KBM-7 (cell line): ENCODE measurements around the gene SLC3A2.
A peak's percentile ranks its signal among the peaks of the same experiment; 100 is the strongest.
"Not testable (repeated sequence)": the region's sequence is repeated elsewhere in the genome, so short reads cannot be mapped to it uniquely, and the experiment has no call there.

ENCODE experiments used
- DNase-seq: peaks from one replicate; pipeline ENCODE4 v3.0.0-alpha.2; 2015
- in situ Hi-C: fragments of 300-500 bp; cut with MboI; formaldehyde crosslinking; loops from 2 replicates; pipeline ENCODE4 v1.14.3; 2020; ENCODE audit warnings: low sequenced_read_pairs, low pct_unique_long_range_greater_than_20kb, mixed read lengths

SLC3A2 gene

GRCh38 chr11:62880803-62881578 lies at the start of gene SLC3A2:
TSS of gene SLC3A2 (plus strand) at chr11:62880896. CDS start at chr11:62881024, 128 bp downstream.
- in situ Hi-C loops = no loop called here
- DNase-seq = peak; percentile 90

DNA sequence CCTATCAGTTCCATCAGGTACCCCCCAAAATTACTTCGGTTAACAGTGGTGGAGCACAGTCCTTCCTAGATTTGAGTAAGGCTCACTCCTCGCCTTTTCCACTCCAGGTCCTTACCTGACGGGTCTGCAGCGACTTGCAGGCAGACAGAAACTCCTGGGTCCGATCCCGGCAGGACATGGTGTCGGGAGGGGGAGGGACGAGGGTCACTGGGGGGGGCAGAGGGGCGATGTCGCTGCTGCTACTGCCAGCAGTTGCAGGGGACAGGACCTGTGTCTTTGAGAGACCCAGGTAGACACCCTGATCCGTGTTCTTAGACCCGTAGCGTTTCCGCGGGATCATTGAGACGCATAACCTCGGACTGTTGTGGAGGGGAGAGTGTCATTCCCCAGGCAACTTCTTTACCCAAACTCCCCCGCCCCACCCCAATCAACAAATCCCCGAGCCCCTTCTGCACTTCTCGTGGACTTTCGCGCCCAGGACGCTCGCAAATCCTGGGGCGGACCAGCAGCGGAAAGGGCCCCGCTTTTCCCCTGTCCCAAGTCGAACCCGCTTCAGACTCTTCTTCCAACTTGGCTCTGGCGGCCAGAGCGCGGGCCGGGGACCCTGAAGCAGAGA lies 49.7 kb upstream of the SLC3A2 start:
- in situ Hi-C loops = no loop called here
- DNase-seq = no peak

DNA sequence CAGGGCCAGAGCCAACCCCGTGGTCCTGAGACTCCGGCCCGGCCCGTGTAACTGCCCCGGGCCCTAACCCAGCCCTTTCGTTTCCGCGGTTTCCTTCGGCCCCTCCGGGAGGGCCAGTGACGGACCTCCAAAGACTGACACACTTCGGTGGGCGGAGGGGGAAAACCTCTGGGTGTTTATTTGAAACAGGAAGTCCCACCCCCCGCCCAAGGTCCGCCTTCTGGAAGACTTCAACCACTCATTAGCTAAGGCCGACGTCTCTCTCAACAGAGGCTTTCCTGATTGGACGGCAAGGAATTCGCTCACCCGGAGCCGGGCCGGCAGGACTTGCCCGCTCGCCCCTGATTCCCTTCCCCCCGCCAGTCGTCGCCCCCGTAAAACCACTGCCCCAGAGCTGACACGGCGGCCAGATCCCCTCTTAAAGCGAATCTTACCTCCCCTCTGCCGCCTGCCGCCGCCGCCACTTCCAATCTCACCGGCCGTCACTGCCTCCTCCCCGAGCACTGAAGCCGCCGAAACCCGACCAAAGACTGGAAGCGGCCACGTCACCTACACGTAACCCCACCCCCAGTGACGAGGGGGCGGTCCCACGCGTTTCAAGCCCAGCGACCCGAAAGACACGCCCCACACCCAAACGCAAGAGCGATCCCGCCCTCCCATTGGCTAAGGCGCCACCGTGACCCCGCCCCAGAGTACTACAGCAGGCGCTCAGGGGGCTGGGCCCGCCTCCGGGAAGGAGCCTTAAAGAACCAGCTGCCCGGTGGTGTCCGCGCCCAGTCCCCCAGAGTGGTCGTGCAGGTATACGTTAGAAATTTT lies 49.0 kb upstream of the SLC3A2 start, which contains the start of gene STX5:
Gene STX5, minus strand, starts transcription at position 532 of the 816 bp plus-strand sequence. CDS start 808 bp downstream, outside the sequence.
- peak; percentile 98 for DNase-seq
- in situ Hi-C loops = no loop called here

DNA sequence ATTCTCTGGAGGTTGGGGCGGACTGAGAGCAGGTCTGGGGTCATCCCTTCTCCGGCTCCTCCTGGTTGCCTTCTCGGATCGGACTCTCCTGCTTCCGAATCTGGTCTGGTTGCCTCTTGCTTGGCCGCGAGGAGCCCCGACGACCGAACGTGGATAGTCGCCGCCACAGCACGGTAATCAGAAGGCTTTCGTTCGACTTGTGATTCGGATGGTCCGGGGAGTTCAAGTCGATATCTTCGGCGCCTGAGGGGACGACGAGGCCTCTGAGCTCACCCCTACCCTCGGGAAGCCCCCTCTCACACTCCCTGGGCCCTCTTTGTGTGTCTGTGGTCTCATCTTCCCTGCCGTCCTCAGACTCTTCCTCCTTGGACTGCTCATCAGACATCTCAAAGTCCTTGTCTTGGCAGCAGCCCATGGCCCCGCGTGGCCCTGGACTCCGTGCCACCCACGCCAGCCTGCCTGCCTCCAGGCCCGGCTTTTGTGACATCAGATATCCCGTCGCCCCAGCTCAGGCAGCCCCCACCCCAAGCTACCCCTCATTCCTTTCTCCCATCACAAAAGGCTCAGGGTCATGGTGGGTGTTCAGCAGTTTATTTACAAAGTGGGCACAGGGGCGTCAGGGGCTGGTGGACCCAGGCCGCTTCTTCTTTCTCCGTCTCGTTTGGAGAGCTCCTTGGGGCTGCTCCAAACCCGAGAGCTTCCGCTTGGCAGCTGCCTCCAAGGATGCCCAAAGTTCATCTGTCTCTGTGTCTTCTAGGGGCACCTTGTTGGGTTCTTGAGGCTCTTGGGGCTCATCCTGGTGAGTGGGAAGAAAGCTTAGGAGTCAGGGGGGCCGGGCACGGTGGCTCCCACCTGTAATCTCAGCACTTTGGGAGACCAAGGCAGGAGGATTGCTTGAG lies 48.1 kb upstream of the SLC3A2 start, which contains the start of gene TEX54:
Gene TEX54, minus strand, starts transcription at position 506 of the 899 bp plus-strand sequence.
- in situ Hi-C loops = no loop called here
- no peak for DNase-seq

DNA sequence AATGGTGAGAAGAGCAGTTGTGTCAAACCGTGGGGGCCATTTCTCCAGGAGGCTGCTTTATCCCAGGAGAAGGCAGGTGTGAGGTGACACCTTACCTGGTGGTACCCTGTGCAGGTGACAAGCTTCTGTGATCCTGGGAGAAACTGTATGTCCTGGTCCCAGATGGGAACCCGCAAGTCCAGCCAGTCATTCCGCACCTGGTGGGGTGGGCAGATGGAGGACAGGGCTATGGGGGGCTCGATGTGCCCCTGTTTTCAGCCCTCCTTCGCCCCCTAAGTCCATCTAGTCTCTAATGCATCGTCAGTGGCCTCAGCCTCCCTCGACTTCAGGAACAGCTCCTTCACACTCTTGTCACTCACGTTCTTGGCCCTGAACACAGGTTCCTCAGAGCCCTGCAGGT lies 45.4 kb upstream of the SLC3A2 start:
- no peak for DNase-seq
- in situ Hi-C loops = no loop called here

DNA sequence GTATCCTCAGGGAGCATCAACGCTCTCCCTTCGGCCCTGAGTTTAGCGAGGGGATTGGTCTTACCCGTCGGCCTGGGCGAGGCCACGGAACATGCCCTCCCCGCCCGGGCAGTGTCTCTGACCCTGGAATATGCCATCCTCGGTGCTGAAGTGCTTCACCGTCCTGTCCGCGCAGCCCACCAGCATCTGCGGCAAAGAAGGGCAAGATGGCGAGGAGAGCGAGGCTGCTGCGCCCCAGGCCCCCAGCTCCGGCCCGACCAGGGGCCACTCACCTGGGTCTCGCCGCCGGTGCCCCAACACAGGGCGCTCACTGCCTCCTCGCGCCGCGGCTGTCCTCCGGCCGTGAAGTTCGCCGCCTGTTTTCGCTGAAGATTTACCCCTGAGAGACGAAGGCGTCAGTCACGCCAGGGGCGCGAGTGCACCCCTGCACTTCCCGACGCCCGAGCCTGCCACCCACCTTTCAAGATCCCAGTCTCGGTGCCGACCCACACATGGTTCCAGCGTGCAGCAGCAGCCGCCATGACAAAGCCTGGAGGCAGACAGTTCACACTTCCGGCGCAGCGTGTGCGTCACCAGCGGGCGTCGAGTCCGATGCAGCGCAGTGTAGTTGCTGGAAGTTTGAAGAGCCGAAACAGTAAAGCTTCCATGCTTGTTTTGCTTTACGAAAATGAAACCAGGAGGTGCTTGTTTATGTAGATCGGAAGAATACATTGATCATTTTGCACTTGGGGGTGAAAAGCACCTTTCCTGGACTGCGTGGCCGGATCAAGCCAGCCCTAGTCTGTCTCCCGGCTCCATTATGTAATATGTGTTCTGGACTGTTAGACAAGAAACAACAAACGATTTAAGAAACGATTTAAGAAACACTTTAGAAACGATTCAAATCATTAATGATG lies 41.4 kb upstream of the SLC3A2 start, which contains the start of gene WDR74:
Gene WDR74, minus strand, starts transcription at position 541 of the 896 bp plus-strand sequence. Its CDS starts 20 bp downstream, at position 521.
- in situ Hi-C loops = no loop called here
- peak; percentile 93 for DNase-seq

DNA sequence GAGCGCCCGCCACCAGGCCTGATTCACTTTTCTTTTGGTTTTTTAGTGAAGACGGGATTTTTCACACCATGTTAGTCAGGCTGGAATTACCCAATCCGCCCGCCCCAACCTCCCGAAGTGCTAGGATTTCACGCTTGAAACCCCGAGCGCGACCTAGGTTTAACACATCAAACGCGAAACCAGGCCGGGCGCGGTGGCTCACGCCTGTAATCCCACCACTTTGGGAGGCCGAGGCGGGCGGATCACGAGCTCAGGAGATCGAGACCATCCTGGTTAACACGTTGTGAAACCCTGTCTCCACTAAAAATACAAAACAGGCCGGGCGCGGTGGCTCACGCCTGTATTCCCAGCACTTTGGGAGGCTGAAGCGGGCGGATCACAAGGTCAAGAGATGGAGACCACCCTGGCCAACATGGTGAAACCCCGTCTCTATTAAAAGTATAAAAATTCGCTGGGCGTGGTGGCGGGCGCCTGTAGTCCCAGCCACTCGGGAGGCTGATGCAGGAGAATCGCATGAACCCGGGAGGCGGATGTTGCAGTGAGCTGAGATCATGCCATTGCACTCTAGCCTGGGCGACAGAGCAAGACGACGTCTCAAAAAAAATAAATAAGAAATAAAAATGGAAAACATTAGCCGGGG lies 39.9 kb upstream of the SLC3A2 start:
- DNase-seq = peak; percentile 79
- in situ Hi-C loops = not testable (repeated sequence)

GRCh38 chr11:62841361-62842170 lies 39.1 kb upstream of the SLC3A2 start:
- peak; percentile 99 for DNase-seq
- in situ Hi-C loops = no loop called here

- DNase-seq = peak; percentile 42
These were observed 38.4 kb upstream of the SLC3A2 start for GRCh38 chr11:62842171-62842741.

GRCh38 chr11:62842891-62843290 lies 37.8 kb upstream of the SLC3A2 start:
- in situ Hi-C loops, DNase-seq: not testable (repeated sequence)

More at GRCh38 chr11:62842171-62842741, 38.4 kb upstream of the SLC3A2 start:
- in situ Hi-C loops = no loop called here

DNA sequence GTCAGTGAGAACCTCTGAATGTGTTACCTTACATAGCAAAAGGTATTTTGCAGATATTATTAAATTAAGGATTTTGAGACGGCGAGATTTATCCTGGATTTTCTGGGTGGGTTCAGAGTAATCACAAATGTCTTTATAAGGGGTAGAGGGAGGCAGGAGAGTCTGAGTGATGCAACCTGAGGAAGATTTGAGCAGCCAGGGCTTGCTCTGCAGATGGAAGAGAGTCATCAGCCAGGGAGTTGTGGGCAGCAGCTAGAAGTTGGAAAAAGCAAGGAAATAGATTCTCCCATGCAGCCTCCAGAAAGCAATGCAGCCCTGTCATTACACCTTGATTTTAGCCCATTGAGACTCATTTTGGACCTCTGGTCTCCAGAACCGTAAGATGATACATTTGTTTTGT lies 37.2 kb upstream of the SLC3A2 start:
- no peak for DNase-seq
- in situ Hi-C loops = no loop called here

DNA sequence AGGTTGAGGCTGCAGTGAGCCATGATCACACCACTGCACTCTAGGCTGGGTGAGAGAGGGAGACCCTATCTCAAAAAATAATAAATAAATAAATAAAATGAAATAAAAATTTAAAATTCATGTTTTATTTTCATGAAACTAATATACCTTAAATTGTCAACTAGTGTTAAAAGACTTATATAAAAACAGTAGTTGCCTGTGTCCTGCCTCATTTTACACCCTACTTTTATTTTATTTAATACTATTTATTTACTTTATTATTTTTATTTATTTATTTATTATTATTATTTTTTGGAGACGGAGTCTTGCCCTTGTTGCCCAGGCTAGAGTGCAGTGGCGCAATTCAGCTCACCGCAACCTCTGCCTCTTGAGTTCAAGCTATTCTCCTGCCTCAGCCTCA lies 36.5 kb upstream of the SLC3A2 start:
- no peak for DNase-seq
- in situ Hi-C loops = no loop called here

GRCh38 chr11:62846177-62846576 lies 34.5 kb upstream of the SLC3A2 start:
- no peak for DNase-seq
- in situ Hi-C loops = no loop called here

DNA sequence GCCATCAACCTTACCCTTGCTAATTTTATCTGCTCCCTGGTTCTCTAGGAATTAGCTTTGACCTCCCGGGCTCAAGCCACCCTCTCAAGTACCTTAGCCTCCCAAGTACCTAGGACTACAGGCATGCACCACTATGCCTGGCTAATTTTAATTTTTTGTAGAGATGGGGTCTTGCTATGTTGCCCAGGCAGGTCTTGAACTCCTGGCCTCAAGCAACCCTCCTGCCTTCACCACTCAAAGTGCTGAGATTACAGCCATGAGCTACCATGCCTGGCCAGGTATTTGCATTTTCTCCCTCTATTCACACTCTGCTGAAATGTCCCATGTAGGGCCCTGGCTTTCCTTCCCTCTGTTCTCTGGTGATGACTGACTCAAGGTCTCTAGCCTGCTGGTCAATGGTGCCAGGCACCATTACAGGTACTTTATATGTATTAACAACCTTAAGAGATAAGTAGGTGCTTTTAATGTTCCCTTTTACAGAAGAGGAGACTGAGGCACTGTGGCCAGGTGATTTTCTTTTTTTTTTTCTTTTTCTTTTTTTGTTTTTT lies 32.9 kb upstream of the SLC3A2 start:
- in situ Hi-C loops = no loop called here
- no peak for DNase-seq

- in situ Hi-C loops = no loop called here
- peak; percentile 64 for DNase-seq
These were observed 29.5 kb upstream of the SLC3A2 start for GRCh38 chr11:62850911-62851806.
